Fibroblast of lung (primary cell): ENCODE results near the gene OPTN. TPM values are rescaled to one million over a fixed set of nuclear protein-coding genes. Genes with fewer than 3 reads are reported as not detected.

Experiments
- DNase-seq, 2 donors: peaks; one replicate each; pipeline versions ENCODE4 v3.0.0 to v3.0.0-alpha.2; 2010; ENCODE audit warnings: low read depth in 2 of 2
- H2AFZ ChIP-seq: 2 replicates; pipeline ENCODE4 v1.5.1; 2012; ENCODE audit warnings: low read length, control low read depth, inconsistent platforms
- H3K27ac ChIP-seq: 2 replicates; pipeline ENCODE4 v1.5.1; 2011; ENCODE audit warnings: low read length, control low read depth; ENCODE audit not compliant: insufficient read depth
- H3K27me3 ChIP-seq: 2 replicates; pipeline ENCODE4 v1.5.1; 2011; ENCODE audit warnings: mild to moderate bottlenecking, low read length; ENCODE audit not compliant: control insufficient read depth, insufficient read depth
- H3K36me3 ChIP-seq: 2 replicates; pipeline ENCODE4 v1.5.1; 2011; ENCODE audit warnings: low read length; ENCODE audit not compliant: control insufficient read depth, insufficient read depth
- H3K4me1 ChIP-seq: 2 replicates; pipeline ENCODE4 v1.5.1; 2011; ENCODE audit warnings: low read length; ENCODE audit not compliant: control insufficient read depth, insufficient read depth; ENCODE audit errors: extremely low read depth
- H3K4me2 ChIP-seq: 2 replicates; pipeline ENCODE4 v1.5.1; 2011; ENCODE audit warnings: low read length, control low read depth; ENCODE audit not compliant: insufficient read depth; ENCODE audit errors: extremely low read depth
- H3K4me3 ChIP-seq, 4 experiments: fragments of 200-600 bp in 1 of 4; sonication (generic) in 1 of 4; replicated peaks in 1 of 4; 2 replicates each; pipeline ENCODE4 v1.5.1; 2011 to 2016; ENCODE audit warnings: low read length in 4 of 4, low read depth in 3 of 4, mild to moderate bottlenecking in 3 of 4, control low read depth in 2 of 4, inconsistent platforms in 1 of 4, mixed read lengths in 1 of 4; ENCODE audit not compliant: insufficient read depth in 1 of 4; ENCODE audit errors: control extremely low read depth in 1 of 4
- H3K79me2 ChIP-seq: 2 replicates; pipeline ENCODE4 v1.5.1; 2012; ENCODE audit warnings: mild to moderate bottlenecking, low read length, inconsistent platforms; ENCODE audit not compliant: control insufficient read depth, insufficient read depth
- H3K9ac ChIP-seq: 2 replicates; pipeline ENCODE4 v1.5.1; 2011; ENCODE audit warnings: mild to moderate bottlenecking, low read length, control low read depth; ENCODE audit not compliant: insufficient read depth
- H3K9me3 ChIP-seq: 2 replicates; pipeline ENCODE4 v1.5.1; 2012; ENCODE audit warnings: low read depth, low read length; ENCODE audit not compliant: control insufficient read depth, insufficient read depth
- H4K20me1 ChIP-seq: 2 replicates; pipeline ENCODE4 v1.5.1; 2011; ENCODE audit warnings: low read length; ENCODE audit not compliant: control insufficient read depth, insufficient read depth; ENCODE audit errors: extremely low read depth
- EZH2 ChIP-seq: IDR thresholded peaks from 2 replicates; pipeline ENCODE4 v1.5.1; 2012; ENCODE audit warnings: low read length, control low read depth, mild to moderate bottlenecking; ENCODE audit errors: missing control alignments
- polyA plus RNA-seq, 2 donors: library from polyadenylated mRNA; depleted of rRNA in 1 of 2; stranded (reverse) in 1 of 2; unstranded in 1 of 2; fragments of >200 nt; gene quantifications; 2 replicates each; pipeline ENCODE4 v1.2.1, GENCODE V29; 2011 to 2012; ENCODE audit warnings: missing spikeins in 1 of 2
- total RNA-seq: library from RNA; depleted of rRNA; stranded (reverse); fragments of >200 nt; gene quantifications from 2 replicates; pipeline ENCODE4 v1.2.1, GENCODE V29; 2014
- TF ChIP-seq, protein P1 (sequence below), 2 donors: IDR thresholded peaks in 1 of 2; conservative IDR thresholded peaks in 1 of 2; 1 replicate in 1 of 2; 2 replicates in 1 of 2; pipeline ENCODE4 v1.5.1; 2011 to 2012; ENCODE audit warnings: low read length in 2 of 2, control low read depth in 1 of 2, inconsistent platforms in 1 of 2, low read depth in 1 of 2, mild to moderate bottlenecking in 1 of 2

The OPTN gene
- total and polyA plus RNA-seq, 2 donors (not counting 1 experiment from before 2014, with no cell fraction given) = 139 to 156 TPM

DNA sequence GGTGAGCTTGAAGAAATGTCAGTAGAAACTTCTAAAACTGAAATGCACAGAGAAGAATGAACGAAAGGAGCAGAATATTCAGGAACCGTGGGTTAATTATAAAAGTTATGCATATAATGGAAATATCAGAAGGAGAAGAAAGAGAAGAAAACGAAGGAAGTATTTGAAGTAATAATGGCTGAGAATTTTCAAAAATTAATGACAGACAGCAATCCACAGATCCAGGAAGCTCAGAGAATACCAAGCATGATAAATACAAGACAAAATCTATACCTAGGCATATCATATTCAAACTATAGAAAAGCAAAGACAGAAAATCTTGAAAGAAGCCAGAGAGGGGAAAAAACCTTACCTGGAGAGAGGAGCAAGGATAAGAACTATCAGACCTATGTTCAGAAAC, 44.9 kb downstream of the OPTN start:
- H3K27me3 ChIP-seq = no peaks in the 10 kb centered on the region
- no peak for DNase-seq
- TF ChIP-seq EZH2 = no peak
- TF ChIP-seq, protein P1, sequence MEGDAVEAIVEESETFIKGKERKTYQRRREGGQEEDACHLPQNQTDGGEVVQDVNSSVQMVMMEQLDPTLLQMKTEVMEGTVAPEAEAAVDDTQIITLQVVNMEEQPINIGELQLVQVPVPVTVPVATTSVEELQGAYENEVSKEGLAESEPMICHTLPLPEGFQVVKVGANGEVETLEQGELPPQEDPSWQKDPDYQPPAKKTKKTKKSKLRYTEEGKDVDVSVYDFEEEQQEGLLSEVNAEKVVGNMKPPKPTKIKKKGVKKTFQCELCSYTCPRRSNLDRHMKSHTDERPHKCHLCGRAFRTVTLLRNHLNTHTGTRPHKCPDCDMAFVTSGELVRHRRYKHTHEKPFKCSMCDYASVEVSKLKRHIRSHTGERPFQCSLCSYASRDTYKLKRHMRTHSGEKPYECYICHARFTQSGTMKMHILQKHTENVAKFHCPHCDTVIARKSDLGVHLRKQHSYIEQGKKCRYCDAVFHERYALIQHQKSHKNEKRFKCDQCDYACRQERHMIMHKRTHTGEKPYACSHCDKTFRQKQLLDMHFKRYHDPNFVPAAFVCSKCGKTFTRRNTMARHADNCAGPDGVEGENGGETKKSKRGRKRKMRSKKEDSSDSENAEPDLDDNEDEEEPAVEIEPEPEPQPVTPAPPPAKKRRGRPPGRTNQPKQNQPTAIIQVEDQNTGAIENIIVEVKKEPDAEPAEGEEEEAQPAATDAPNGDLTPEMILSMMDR (conservative IDR thresholded peaks at IDR 0.05 in 1 of 2, IDR thresholded peaks at IDR 0.05 in 1 of 2; ENCODE audit: low read depth in 1 of 2, low read length in 2 of 2) = no peak

GRCh38 chr10:13146379-13146778, 46.4 kb downstream of the OPTN start:
- no peak overlapping the region for H2AFZ ChIP-seq
- no peak overlapping the region for H3K9ac ChIP-seq
- DNase-seq = peak in 1 of 2 donors; percentile 12
- TF ChIP-seq, protein P1 (conservative IDR thresholded peaks at IDR 0.05 in 1 of 2, IDR thresholded peaks at IDR 0.05 in 1 of 2; ENCODE audit: low read depth in 1 of 2, low read length in 2 of 2) = no peak
- peaks cover 2% of the 10 kb centered on the region for H3K36me3 ChIP-seq
- no peak overlapping the region for H3K27ac ChIP-seq
- H3K27me3 ChIP-seq = no peaks in the 10 kb centered on the region
- H3K9me3 ChIP-seq = no peaks in the 10 kb centered on the region
- H4K20me1 ChIP-seq = no peaks in the 10 kb centered on the region
- H3K79me2 ChIP-seq = no peaks in the 10 kb centered on the region
- H3K4me3 ChIP-seq = no peak overlapping the region
- no peaks in the 10 kb centered on the region for H3K4me1 ChIP-seq
- H3K4me2 ChIP-seq = no peak overlapping the region

More for the DNA sequence above, 44.9 kb downstream of the OPTN start:
- no peaks in the 10 kb centered on the region for H3K9me3 ChIP-seq
- H3K27ac ChIP-seq = no peak overlapping the region
- no peak overlapping the region for H2AFZ ChIP-seq
- H4K20me1 ChIP-seq = no peaks in the 10 kb centered on the region
- H3K36me3 ChIP-seq = peaks cover 2% of the 10 kb centered on the region
- H3K4me2 ChIP-seq = no peak overlapping the region
- no peaks in the 10 kb centered on the region for H3K4me1 ChIP-seq
- H3K9ac ChIP-seq = no peak overlapping the region
- no peaks in the 10 kb centered on the region for H3K79me2 ChIP-seq
- no peak overlapping the region for H3K4me3 ChIP-seq

GRCh38 chr10:13147161-13147560, 47.2 kb downstream of the OPTN start:
- Histone ChIP-seq H3K4me3 (no peak overlapping the region), H2AFZ (no peak overlapping the region), H3K36me3 (peaks cover 2% of the 10 kb centered on the region), H4K20me1 (no peaks in the 10 kb centered on the region), H3K4me1 (no peaks in the 10 kb centered on the region), H3K9me3 (no peaks in the 10 kb centered on the region), H3K27me3 (no peaks in the 10 kb centered on the region), H3K79me2 (no peaks in the 10 kb centered on the region), H3K27ac (no peak overlapping the region), H3K4me2 (no peak overlapping the region), H3K9ac (no peak overlapping the region)
- no peak for TF ChIP-seq EZH2
- TF ChIP-seq, protein P1 (conservative IDR thresholded peaks at IDR 0.05 in 1 of 2, IDR thresholded peaks at IDR 0.05 in 1 of 2; ENCODE audit: low read depth in 1 of 2, low read length in 2 of 2) = no peak
- no peak for DNase-seq
